ENCODE data around the gene TFCP2L1. TPM values are rescaled to one million over a fixed set of nuclear protein-coding genes. Genes with fewer than 3 reads are reported as not detected.

The TFCP2L1 gene
- total and polyA plus RNA-seq, 2 of the 4 experiments (the other 2 are of a cell fraction), result not detected

DNA sequence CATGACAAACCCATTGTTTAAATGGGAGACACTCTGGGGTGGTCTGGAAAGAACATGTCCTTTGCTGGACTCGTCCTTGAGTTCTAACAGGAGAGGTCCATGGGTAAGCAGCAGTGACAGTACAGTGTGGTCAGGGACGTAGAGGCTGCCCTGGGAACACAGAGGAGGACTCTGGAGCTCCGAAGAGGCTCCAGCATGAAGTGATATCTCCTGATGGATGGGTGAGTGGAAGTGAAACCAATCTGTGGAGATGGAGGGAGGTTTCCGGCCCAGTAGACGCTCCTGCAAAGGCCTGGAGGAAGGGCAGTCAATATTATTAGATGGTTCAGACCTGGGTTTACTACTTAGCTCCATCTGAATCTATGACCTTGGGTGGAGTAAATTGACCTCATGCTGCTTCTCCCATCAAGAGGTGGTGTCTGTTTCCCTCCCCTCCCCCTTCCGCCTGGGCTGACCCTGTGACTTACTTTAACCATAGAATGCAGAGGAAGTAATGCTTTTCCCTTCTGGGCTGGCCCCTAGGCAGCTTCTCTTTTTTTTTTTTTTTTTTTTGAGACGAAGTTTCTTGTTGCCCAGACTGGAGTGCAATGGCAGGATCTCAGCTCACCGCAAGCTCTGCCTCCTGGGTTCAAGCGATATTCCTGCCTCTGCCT lies 2.3 kb upstream of the TFCP2L1 start:
- no peak overlapping the region for H2AFZ ChIP-seq (replicated peaks; ENCODE audit: low read length, poor library complexity)
- no peaks in the 10 kb centered on the region for H3K9me3 ChIP-seq (ENCODE audit: control insufficient read depth, insufficient read depth, low read length)
- in situ Hi-C loops (cut with MboI; ENCODE audit: low sequenced_read_pairs), result no loop called here
- no peaks in the 10 kb centered on the region for H3K9me1 ChIP-seq (ENCODE audit: insufficient read depth, low read length)
- H4K20me1 ChIP-seq (ENCODE audit: insufficient read depth, low read length), result no peaks in the 10 kb centered on the region
- DNase-seq (no peak), ATAC-seq (ENCODE audit: low read depth) (no peak)
- H2BK20ac ChIP-seq (ENCODE audit: low read depth, low read length), result no peak overlapping the region
- intact Hi-C loops (cut with micrococcal nuclease), result no loop called here
- H2BK120ac ChIP-seq (ENCODE audit: low read depth, low read length), result no peak overlapping the region
- ChIA-PET CTCF (no interaction called here), POLR2A (ENCODE audit: unreplicated experiment) (no interaction called here)
- H3K27me3 ChIP-seq (ENCODE audit: control insufficient read depth, insufficient read depth, low read length), result peaks cover 61% of the 10 kb centered on the region
- WGBS, 2 experiments (ENCODE audit: extremely low coverage in 2 of 2, insufficient read length in 1 of 2), result 80% methylated on average over 1 of the region's 9 CpGs; no CpG with 5 or more reads in 1 of the 2 experiments
- no peak overlapping the region for H2BK5ac ChIP-seq (ENCODE audit: low read depth, low read length, poor library complexity, severe bottlenecking)
- H3K36me3 ChIP-seq (ENCODE audit: control insufficient read depth, insufficient read depth, low read length), result no peaks in the 10 kb centered on the region
- no peak overlapping the region for H3K4me2 ChIP-seq (ENCODE audit: low read depth, low read length)
- no TSS peak for BruUV-seq (replicated peaks)
- no peak overlapping the region for H3K23ac ChIP-seq (ENCODE audit: low read depth, low read length)
- no peak overlapping the region for H3K4ac ChIP-seq (ENCODE audit: low read depth, low read length)
- no peak overlapping the region for H2AK5ac ChIP-seq (ENCODE audit: low read depth, low read length)
- no peak overlapping the region for H3K56ac ChIP-seq (ENCODE audit: extremely low read depth, insufficient read depth, low read length)
- H3K27ac ChIP-seq (ENCODE audit: insufficient read depth, low read length), result no peak overlapping the region
- H3K4me1 ChIP-seq (ENCODE audit: control insufficient read depth, insufficient read depth, low read length), result no peaks in the 10 kb centered on the region
- TF ChIP-seq NFE2L2 (IDR thresholded peaks at IDR 0.05; ENCODE audit: low read depth, low read length), result no peak
- TF ChIP-seq MAZ (IDR thresholded peaks at IDR 0.05; ENCODE audit: borderline replicate concordance, low read depth, low read length), result no peak
- TF ChIP-seq SMC3 (IDR thresholded peaks at IDR 0.05; ENCODE audit: low read depth, low read length), result no peak
- no peak for TF ChIP-seq BHLHE40 (IDR thresholded peaks at IDR 0.05; ENCODE audit: low read depth, low read length)
- no peak for TF ChIP-seq MXI1 (IDR thresholded peaks at IDR 0.05; ENCODE audit: borderline replicate concordance, low read depth, low read length)
- no peak for TF ChIP-seq FOS (IDR thresholded peaks at IDR 0.05; ENCODE audit: low read depth, low read length)
- TF ChIP-seq RFX5 (IDR thresholded peaks at IDR 0.05; ENCODE audit: low read depth, low read length), result no peak
- TF ChIP-seq, protein P1, sequence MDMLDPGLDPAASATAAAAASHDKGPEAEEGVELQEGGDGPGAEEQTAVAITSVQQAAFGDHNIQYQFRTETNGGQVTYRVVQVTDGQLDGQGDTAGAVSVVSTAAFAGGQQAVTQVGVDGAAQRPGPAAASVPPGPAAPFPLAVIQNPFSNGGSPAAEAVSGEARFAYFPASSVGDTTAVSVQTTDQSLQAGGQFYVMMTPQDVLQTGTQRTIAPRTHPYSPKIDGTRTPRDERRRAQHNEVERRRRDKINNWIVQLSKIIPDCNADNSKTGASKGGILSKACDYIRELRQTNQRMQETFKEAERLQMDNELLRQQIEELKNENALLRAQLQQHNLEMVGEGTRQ (IDR thresholded peaks at IDR 0.05; ENCODE audit: low read depth, low read length), result no peak
- TF ChIP-seq RCOR1 (IDR thresholded peaks at IDR 0.05; ENCODE audit: insufficient replicate concordance, low read length), result no peak
- TF ChIP-seq, protein P2, sequence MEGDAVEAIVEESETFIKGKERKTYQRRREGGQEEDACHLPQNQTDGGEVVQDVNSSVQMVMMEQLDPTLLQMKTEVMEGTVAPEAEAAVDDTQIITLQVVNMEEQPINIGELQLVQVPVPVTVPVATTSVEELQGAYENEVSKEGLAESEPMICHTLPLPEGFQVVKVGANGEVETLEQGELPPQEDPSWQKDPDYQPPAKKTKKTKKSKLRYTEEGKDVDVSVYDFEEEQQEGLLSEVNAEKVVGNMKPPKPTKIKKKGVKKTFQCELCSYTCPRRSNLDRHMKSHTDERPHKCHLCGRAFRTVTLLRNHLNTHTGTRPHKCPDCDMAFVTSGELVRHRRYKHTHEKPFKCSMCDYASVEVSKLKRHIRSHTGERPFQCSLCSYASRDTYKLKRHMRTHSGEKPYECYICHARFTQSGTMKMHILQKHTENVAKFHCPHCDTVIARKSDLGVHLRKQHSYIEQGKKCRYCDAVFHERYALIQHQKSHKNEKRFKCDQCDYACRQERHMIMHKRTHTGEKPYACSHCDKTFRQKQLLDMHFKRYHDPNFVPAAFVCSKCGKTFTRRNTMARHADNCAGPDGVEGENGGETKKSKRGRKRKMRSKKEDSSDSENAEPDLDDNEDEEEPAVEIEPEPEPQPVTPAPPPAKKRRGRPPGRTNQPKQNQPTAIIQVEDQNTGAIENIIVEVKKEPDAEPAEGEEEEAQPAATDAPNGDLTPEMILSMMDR (conservative IDR thresholded peaks at IDR 0.05; ENCODE audit: low read depth, low read length), result no peak
- TF ChIP-seq CEBPB (IDR thresholded peaks at IDR 0.05; ENCODE audit: low read depth, low read length), result no peak
- TF ChIP-seq ELK1 (IDR thresholded peaks at IDR 0.05; ENCODE audit: borderline replicate concordance, low read depth, low read length), result no peak
- no peak for TF ChIP-seq POLR2A (IDR thresholded peaks at IDR 0.05; ENCODE audit: low read depth, low read length)
- no peak for TF ChIP-seq CHD1 (IDR thresholded peaks at IDR 0.05; ENCODE audit: low read depth, low read length)
- TF ChIP-seq RAD21 (IDR thresholded peaks at IDR 0.05; ENCODE audit: low read length), result no peak
- TF ChIP-seq MAFK (IDR thresholded peaks at IDR 0.05; ENCODE audit: low read depth, low read length), result no peak
- no peak overlapping the region for H3K14ac ChIP-seq (replicated peaks; ENCODE audit: low read depth, low read length)
- no peak overlapping the region for H4K91ac ChIP-seq (ENCODE audit: insufficient read depth, low read depth, low read length)
- no peak overlapping the region for H3K18ac ChIP-seq (ENCODE audit: low read depth, low read length)
- H3K79me1 ChIP-seq (ENCODE audit: low read depth in 1 of 2, low read length in 2 of 2), result no peaks in the 10 kb centered on the region
- dilution Hi-C loops (cut with HindIII; ENCODE audit: low sequenced_read_pairs, unreplicated experiment), result no loop called here
- no peak overlapping the region for H2BK15ac ChIP-seq (ENCODE audit: low read depth, low read length)
- no peak overlapping the region for H2AK9ac ChIP-seq (replicated peaks; ENCODE audit: low read depth, low read length, poor library complexity)
- H4K5ac ChIP-seq (ENCODE audit: low read depth, low read length), result no peak overlapping the region
- no peak overlapping the region for H3K4me3 ChIP-seq (ENCODE audit: insufficient read depth, low read depth, low read length)
- no peak overlapping the region for H3K9ac ChIP-seq (ENCODE audit: low read depth, low read length)
- no peak overlapping the region for H4K8ac ChIP-seq (ENCODE audit: low read depth in 2 of 2, low read length in 2 of 2)
